ENCODE data around the gene SLC35A3.

DNA sequence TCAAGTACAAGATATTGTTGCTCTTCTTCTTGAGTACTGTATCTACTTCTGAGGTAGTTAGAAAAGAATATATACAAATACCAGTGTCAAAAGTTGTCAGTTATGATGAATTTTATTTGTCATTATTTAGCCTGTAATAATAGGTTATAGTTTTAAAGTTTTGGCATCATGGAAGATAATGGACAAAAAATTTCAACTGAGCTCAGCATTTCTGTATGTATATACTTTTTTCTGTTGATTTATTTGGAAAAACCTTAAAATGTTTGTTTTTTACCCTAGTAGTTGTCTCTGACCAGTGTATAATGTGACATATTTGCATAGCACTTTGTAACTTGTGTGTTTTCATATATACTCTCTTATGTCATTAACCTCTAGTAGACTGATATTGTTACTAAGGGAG is 11.1 kb downstream of the SLC35A3 start:
- TF ChIP-seq, protein P1, sequence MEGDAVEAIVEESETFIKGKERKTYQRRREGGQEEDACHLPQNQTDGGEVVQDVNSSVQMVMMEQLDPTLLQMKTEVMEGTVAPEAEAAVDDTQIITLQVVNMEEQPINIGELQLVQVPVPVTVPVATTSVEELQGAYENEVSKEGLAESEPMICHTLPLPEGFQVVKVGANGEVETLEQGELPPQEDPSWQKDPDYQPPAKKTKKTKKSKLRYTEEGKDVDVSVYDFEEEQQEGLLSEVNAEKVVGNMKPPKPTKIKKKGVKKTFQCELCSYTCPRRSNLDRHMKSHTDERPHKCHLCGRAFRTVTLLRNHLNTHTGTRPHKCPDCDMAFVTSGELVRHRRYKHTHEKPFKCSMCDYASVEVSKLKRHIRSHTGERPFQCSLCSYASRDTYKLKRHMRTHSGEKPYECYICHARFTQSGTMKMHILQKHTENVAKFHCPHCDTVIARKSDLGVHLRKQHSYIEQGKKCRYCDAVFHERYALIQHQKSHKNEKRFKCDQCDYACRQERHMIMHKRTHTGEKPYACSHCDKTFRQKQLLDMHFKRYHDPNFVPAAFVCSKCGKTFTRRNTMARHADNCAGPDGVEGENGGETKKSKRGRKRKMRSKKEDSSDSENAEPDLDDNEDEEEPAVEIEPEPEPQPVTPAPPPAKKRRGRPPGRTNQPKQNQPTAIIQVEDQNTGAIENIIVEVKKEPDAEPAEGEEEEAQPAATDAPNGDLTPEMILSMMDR (IDR thresholded peaks at IDR 0.05; ENCODE audit: borderline replicate concordance, extremely low read depth, low read length, poor library complexity, severe bottlenecking), result no peak
- no peak for TF ChIP-seq EZH2 (IDR thresholded peaks at IDR 0.05; ENCODE audit: borderline replicate concordance, low read depth, low read length, severe bottlenecking)
